Measurements from ENCODE around the gene ZDHHC9.

GRCh38 chrX:129797251-129797906 lies 46.3 kb downstream of the ZDHHC9 start:
- TF ChIP-seq CTCF (IDR thresholded peaks at IDR 0.05) (no peak), YY1 (IDR thresholded peaks at IDR 0.05; ENCODE audit: low read depth) (no peak), POLR2AphosphoS5 (IDR thresholded peaks at IDR 0.05; ENCODE audit: low read depth, low read length) (no peak), NRF1 (IDR thresholded peaks at IDR 0.05; ENCODE audit: low read depth, low read length) (no peak), RAD21 (IDR thresholded peaks at IDR 0.05; ENCODE audit: low read length) (no peak), GABPA (IDR thresholded peaks at IDR 0.05; ENCODE audit: low read depth) (no peak), TEAD4 (IDR thresholded peaks at IDR 0.05; ENCODE audit: borderline replicate concordance, insufficient read depth) (no peak), TAF1 (IDR thresholded peaks at IDR 0.05; ENCODE audit: borderline replicate concordance, low read depth, low read length) (no peak)
